SK-N-SH treated with all-trans-retinoic acid at 6 μM for 48 hours (cell line): ENCODE results near the gene PCDH15.

Experiments
- ATAC-seq: fragments of 200-7000 bp; cut with Tn5 transposase; 3 replicates; pipeline ENCODE4 v1.9.1; 2020; ENCODE audit warnings: mild to moderate bottlenecking, moderate library complexity
- ARNTL ChIP-seq: fragments of 450-650 bp; formaldehyde crosslinking; IDR thresholded peaks from 2 replicates; pipeline ENCODE4 v1.5.0; 2020; ENCODE audit warnings: low read depth, mild to moderate bottlenecking, moderate library complexity, borderline replicate concordance
- BACH2 ChIP-seq: fragments of 250-450 bp; sonication (Bioruptor Pico); IDR thresholded peaks from 2 replicates; pipeline ENCODE4 v1.9.0; 2021; ENCODE audit warnings: mild to moderate bottlenecking, borderline replicate concordance
- CREB5 ChIP-seq: fragments of 250-450 bp; sonication (Bioruptor Pico); IDR thresholded peaks from 2 replicates; pipeline ENCODE4 v1.5.1; 2020; ENCODE audit warnings: low read depth, mild to moderate bottlenecking, moderate library complexity
- CSDC2 ChIP-seq: fragments of 250-450 bp; sonication (Bioruptor Pico); IDR thresholded peaks from 2 replicates; pipeline ENCODE4 v1.5.0; 2020; ENCODE audit warnings: mild to moderate bottlenecking, moderate library complexity
- CSRNP3 ChIP-seq: fragments of 250-450 bp; sonication (Bioruptor Pico); IDR thresholded peaks from 2 replicates; pipeline ENCODE4 v1.5.1; 2021; ENCODE audit warnings: mild to moderate bottlenecking, moderate library complexity
- ESRRG ChIP-seq: fragments of 250-450 bp; sonication (Bioruptor Pico); IDR thresholded peaks from 2 replicates; pipeline ENCODE4 v1.6.1; 2021; ENCODE audit warnings: mild to moderate bottlenecking
- GLIS3 ChIP-seq: fragments of 250-450 bp; sonication (Bioruptor Pico); IDR thresholded peaks from 2 replicates; pipeline ENCODE4 v1.5.0; 2020; ENCODE audit warnings: mild to moderate bottlenecking, moderate library complexity
- ISL1 ChIP-seq: fragments of 250-450 bp; sonication (Bioruptor Pico); IDR thresholded peaks from 2 replicates; pipeline ENCODE4 v2.1.2; 2022; ENCODE audit warnings: mild to moderate bottlenecking, moderate library complexity
- PATZ1 ChIP-seq: fragments of 250-450 bp; sonication (Bioruptor Pico); IDR thresholded peaks from 2 replicates; pipeline ENCODE4 v1.8.0; 2020; ENCODE audit warnings: mild to moderate bottlenecking, moderate library complexity, borderline replicate concordance
- POU6F1 ChIP-seq: fragments of 250-450 bp; sonication (Bioruptor Pico); IDR thresholded peaks from 2 replicates; pipeline ENCODE4 v1.8.0; 2021; ENCODE audit warnings: low read depth, mild to moderate bottlenecking, moderate library complexity, borderline replicate concordance
- PPARA ChIP-seq: fragments of 250-450 bp; sonication (Bioruptor Pico); IDR thresholded peaks from 2 replicates; pipeline ENCODE4 v1.5.0; 2020; ENCODE audit warnings: mild to moderate bottlenecking, borderline replicate concordance
- RARB ChIP-seq: fragments of 250-450 bp; sonication (Bioruptor Pico); IDR thresholded peaks from 2 replicates; pipeline ENCODE4 v1.8.0; 2021; ENCODE audit warnings: mild to moderate bottlenecking, moderate library complexity
- SNAI2 ChIP-seq: fragments of 250-450 bp; sonication (Bioruptor Pico); IDR thresholded peaks from 2 replicates; pipeline ENCODE4 v1.5.0; 2020; ENCODE audit warnings: mild to moderate bottlenecking, moderate library complexity
- TCF4 ChIP-seq: fragments of 250-450 bp; sonication (Bioruptor Pico); IDR thresholded peaks from 2 replicates; pipeline ENCODE4 v1.8.0; 2021; ENCODE audit warnings: mild to moderate bottlenecking, moderate library complexity, borderline replicate concordance
- TOX ChIP-seq: fragments of 250-450 bp; sonication (Bioruptor Pico); IDR thresholded peaks from 2 replicates; pipeline ENCODE4 v1.8.0; 2021; ENCODE audit warnings: mild to moderate bottlenecking, moderate library complexity, borderline replicate concordance
- TSHZ2 ChIP-seq: fragments of 250-450 bp; sonication (Bioruptor Pico); IDR thresholded peaks from 2 replicates; pipeline ENCODE4 v1.5.0; 2020; ENCODE audit warnings: mild to moderate bottlenecking, moderate library complexity
- ZC3H10 ChIP-seq: fragments of 250-450 bp; sonication (Bioruptor Pico); IDR thresholded peaks from 2 replicates; pipeline ENCODE4 v1.5.1; 2021; ENCODE audit warnings: mild to moderate bottlenecking, moderate library complexity
- ZFP3 ChIP-seq: fragments of 250-450 bp; sonication (Bioruptor Pico); IDR thresholded peaks from 2 replicates; pipeline ENCODE4 v1.5.0; 2020; ENCODE audit warnings: mild to moderate bottlenecking, moderate library complexity
- ZFP30 ChIP-seq: fragments of 450-650 bp; formaldehyde crosslinking; IDR thresholded peaks from 2 replicates; pipeline ENCODE4 v1.5.0; 2022; ENCODE audit warnings: mild to moderate bottlenecking, moderate library complexity
- ZNF565 ChIP-seq: fragments of 450-650 bp; formaldehyde crosslinking; conservative IDR thresholded peaks from 2 replicates; pipeline ENCODE4 v1.5.0; 2020; ENCODE audit warnings: low read depth, mild to moderate bottlenecking, moderate library complexity
- ZNF70 ChIP-seq: fragments of 450-650 bp; formaldehyde crosslinking; IDR thresholded peaks from 2 replicates; pipeline ENCODE4 v1.5.0; 2020; ENCODE audit warnings: mild to moderate bottlenecking, moderate library complexity
- ZNF8 ChIP-seq: fragments of 450-650 bp; formaldehyde crosslinking; IDR thresholded peaks from 2 replicates; pipeline ENCODE4 v1.5.0; 2020; ENCODE audit warnings: mild to moderate bottlenecking, moderate library complexity

PCDH15 gene

GRCh38 chr10:54011117-54011516 is 789.9 kb downstream of the PCDH15 start:
- ATAC-seq: no peak
- TF ChIP-seq ZFP3 (CRISPR knock-in tag): no peak
- no peak for TF ChIP-seq ARNTL (CRISPR knock-in tag)

- TF ChIP-seq TCF4 (no peak), BACH2 (CRISPR knock-in tag) (no peak), CSDC2 (CRISPR knock-in tag) (no peak), SNAI2 (CRISPR knock-in tag) (no peak), ISL1 (CRISPR knock-in tag) (no peak), ZNF565 (CRISPR knock-in tag) (no peak), ZNF70 (CRISPR knock-in tag) (no peak), CREB5 (no peak), TSHZ2 (no peak), TOX (CRISPR knock-in tag) (no peak), POU6F1 (CRISPR knock-in tag) (no peak), ZNF8 (no peak), PATZ1 (CRISPR knock-in tag) (no peak)
- ATAC-seq: no peak
Measured at GRCh38 chr10:54010337-54010933, 790.6 kb downstream of the PCDH15 start.

GRCh38 chr10:54009672-54010071 is 791.4 kb downstream of the PCDH15 start:
- no peak for TF ChIP-seq PPARA (CRISPR knock-in tag)
- TF ChIP-seq, all 23 proteins: peak for 0
- no peak for ATAC-seq

- no peak for ATAC-seq
Measured at GRCh38 chr10:54002077-54002476, 799.0 kb downstream of the PCDH15 start.

GRCh38 chr10:53997953-53998352 is 803.1 kb downstream of the PCDH15 start:
- ATAC-seq: no peak
- TF ChIP-seq ZFP30 (no peak), GLIS3 (CRISPR knock-in tag) (no peak), RARB (CRISPR knock-in tag) (no peak), TOX (CRISPR knock-in tag) (no peak), CREB5 (no peak), ESRRG (CRISPR knock-in tag) (no peak), ISL1 (CRISPR knock-in tag) (no peak), ZFP3 (CRISPR knock-in tag) (no peak), ZC3H10 (CRISPR knock-in tag) (no peak), PPARA (CRISPR knock-in tag) (no peak), CSRNP3 (CRISPR knock-in tag) (no peak), BACH2 (CRISPR knock-in tag) (no peak)

More at GRCh38 chr10:54002077-54002476, 799.0 kb downstream of the PCDH15 start:
- no peak for TF ChIP-seq ZFP30
- TF ChIP-seq ZC3H10 (CRISPR knock-in tag): no peak
- no peak for TF ChIP-seq ESRRG (CRISPR knock-in tag)
- TF ChIP-seq ZNF565 (CRISPR knock-in tag): no peak
